ENCODE results near the gene CCDC6. TPM values are rescaled to one million over a fixed set of nuclear protein-coding genes. Genes with fewer than 3 reads are reported as not detected.

Gene CCDC6
- total RNA-seq, 1 experiment from 2014 or later = 54.9 TPM

DNA sequence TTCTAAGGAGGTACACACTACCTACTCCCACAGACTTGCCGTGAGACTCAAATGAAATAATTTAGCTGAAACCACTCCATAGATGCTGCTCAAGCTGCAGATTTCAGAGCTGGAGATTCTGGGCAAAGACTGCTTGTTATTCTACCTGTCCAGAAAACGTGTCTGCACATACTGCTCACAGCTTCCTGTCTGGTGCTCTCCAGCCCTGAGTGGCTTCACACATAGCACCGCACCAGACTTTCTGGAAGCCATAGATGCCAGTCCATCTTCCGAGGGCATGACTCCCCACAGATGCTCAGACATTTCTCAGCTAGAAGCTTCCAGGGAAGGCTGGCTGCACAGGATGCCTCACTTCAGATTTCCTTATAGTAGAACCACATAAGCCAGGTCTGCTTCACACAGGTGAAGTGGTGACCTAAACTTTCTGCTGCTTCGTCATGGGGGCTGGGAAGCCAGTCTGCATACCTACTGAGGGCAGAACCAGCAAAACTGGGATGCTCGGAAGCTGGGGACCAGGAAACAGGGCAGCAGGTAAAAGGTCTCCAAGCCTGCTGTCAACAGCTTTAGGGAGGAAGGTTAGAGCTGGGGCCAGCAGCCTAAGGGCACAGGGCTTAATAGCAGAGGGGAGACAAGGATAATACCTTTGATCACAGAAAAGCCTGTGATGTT lies 18.2 kb downstream of the CCDC6 start:
- Histone ChIP-seq H4K20me1 (ENCODE audit: insufficient read depth) (peaks cover 7% of the 10 kb centered on the region; the same call in 1 of the 2 replicates), H2AFZ (ENCODE audit: low read depth, low read length, poor library complexity, severe bottlenecking) (no peak overlapping the region), H3K4me3 (replicated peaks in 1 of 2; ENCODE audit: low read depth in 1 of 2, low read length in 2 of 2) (no peak overlapping the region), H3K4me2 (ENCODE audit: low read length) (no peak overlapping the region), H3K27me3 (ENCODE audit: insufficient read depth, low read length) (no peaks in the 10 kb centered on the region), H3K27ac (ENCODE audit: low read depth, low read length) (no peak overlapping the region), H3K79me2 (ENCODE audit: insufficient read depth, low read length) (peaks cover 96% of the 10 kb centered on the region), H3K9ac (ENCODE audit: low read length) (no peak overlapping the region), H3K9me2 (ENCODE audit: insufficient read depth) (no peaks in the 10 kb centered on the region), H3K36me3 (ENCODE audit: control insufficient read depth in 1 of 2, insufficient read depth in 2 of 2, low read length in 2 of 2) (no peaks in the 10 kb centered on the region), H3K9me3 (ENCODE audit: control insufficient read depth in 1 of 2, insufficient read depth in 1 of 2, low read depth in 1 of 2, low read length in 2 of 2) (no peaks in the 10 kb centered on the region), H3K4me1 (ENCODE audit: control insufficient read depth in 1 of 2, insufficient read depth in 2 of 2, low read length in 2 of 2) (no peaks in the 10 kb centered on the region)
- DNase-seq (ENCODE audit: low read depth, low spot score) (no peak), ATAC-seq (no peak)
- TF ChIP-seq CBX3 (IDR thresholded peaks at IDR 0.05; ENCODE audit: low read depth) (no peak), SIN3A (IDR thresholded peaks at IDR 0.05; ENCODE audit: low read depth) (no peak), ZFX (IDR thresholded peaks at IDR 0.05) (no peak), EZH2phosphoT487 (IDR thresholded peaks at IDR 0.05; ENCODE audit: borderline replicate concordance) (no peak), POLR2A (IDR thresholded peaks at IDR 0.05; ENCODE audit: borderline replicate concordance, extremely low read depth, insufficient read depth, insufficient read length) (no peak), SP1 (IDR thresholded peaks at IDR 0.05; ENCODE audit: low read depth) (no peak), EGR1 (IDR thresholded peaks at IDR 0.05; ENCODE audit: low read depth) (no peak), YY1 (IDR thresholded peaks at IDR 0.05; ENCODE audit: extremely low read depth, insufficient replicate concordance, low read depth, low read length) (no peak), EZH2 (IDR thresholded peaks at IDR 0.05) (no peak)
- TF ChIP-seq, protein P1, sequence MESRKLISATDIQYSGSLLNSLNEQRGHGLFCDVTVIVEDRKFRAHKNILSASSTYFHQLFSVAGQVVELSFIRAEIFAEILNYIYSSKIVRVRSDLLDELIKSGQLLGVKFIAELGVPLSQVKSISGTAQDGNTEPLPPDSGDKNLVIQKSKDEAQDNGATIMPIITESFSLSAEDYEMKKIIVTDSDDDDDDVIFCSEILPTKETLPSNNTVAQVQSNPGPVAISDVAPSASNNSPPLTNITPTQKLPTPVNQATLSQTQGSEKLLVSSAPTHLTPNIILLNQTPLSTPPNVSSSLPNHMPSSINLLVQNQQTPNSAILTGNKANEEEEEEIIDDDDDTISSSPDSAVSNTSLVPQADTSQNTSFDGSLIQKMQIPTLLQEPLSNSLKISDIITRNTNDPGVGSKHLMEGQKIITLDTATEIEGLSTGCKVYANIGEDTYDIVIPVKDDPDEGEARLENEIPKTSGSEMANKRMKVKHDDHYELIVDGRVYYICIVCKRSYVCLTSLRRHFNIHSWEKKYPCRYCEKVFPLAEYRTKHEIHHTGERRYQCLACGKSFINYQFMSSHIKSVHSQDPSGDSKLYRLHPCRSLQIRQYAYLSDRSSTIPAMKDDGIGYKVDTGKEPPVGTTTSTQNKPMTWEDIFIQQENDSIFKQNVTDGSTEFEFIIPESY (IDR thresholded peaks at IDR 0.05; ENCODE audit: extremely low read depth, insufficient replicate concordance, low read length) = no peak
- TF ChIP-seq, protein P2, sequence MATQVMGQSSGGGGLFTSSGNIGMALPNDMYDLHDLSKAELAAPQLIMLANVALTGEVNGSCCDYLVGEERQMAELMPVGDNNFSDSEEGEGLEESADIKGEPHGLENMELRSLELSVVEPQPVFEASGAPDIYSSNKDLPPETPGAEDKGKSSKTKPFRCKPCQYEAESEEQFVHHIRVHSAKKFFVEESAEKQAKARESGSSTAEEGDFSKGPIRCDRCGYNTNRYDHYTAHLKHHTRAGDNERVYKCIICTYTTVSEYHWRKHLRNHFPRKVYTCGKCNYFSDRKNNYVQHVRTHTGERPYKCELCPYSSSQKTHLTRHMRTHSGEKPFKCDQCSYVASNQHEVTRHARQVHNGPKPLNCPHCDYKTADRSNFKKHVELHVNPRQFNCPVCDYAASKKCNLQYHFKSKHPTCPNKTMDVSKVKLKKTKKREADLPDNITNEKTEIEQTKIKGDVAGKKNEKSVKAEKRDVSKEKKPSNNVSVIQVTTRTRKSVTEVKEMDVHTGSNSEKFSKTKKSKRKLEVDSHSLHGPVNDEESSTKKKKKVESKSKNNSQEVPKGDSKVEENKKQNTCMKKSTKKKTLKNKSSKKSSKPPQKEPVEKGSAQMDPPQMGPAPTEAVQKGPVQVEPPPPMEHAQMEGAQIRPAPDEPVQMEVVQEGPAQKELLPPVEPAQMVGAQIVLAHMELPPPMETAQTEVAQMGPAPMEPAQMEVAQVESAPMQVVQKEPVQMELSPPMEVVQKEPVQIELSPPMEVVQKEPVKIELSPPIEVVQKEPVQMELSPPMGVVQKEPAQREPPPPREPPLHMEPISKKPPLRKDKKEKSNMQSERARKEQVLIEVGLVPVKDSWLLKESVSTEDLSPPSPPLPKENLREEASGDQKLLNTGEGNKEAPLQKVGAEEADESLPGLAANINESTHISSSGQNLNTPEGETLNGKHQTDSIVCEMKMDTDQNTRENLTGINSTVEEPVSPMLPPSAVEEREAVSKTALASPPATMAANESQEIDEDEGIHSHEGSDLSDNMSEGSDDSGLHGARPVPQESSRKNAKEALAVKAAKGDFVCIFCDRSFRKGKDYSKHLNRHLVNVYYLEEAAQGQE (IDR thresholded peaks at IDR 0.05; ENCODE audit: low read depth) = no peak
- intact Hi-C loops (cut with micrococcal nuclease) = no loop called here
- CTCF ChIA-PET = no interaction called here
- no TSS peak for BruUV-seq (replicated peaks)
- RAD21 ChIA-PET (ENCODE audit: low non-redundant PET in 1 of 2, low total read pairs in 2 of 2, uncharacterized antibody in 2 of 2, unreplicated experiment in 2 of 2) = no interaction called here
- POLR2A ChIA-PET = interaction anchor here (1.5 kb wide), 1 partner anchor 14 kb away, joined by 3 read pairs; no protein-coding TSS in a partner anchor
